H9 (cell line): ENCODE results near the gene FMNL3. TPM values are rescaled to one million over a fixed set of nuclear protein-coding genes. Genes with fewer than 3 reads are reported as not detected.
"Not testable (repeated sequence)": the region's sequence is repeated elsewhere in the genome, so short reads cannot be mapped to it uniquely, and the experiment has no call there.

ENCODE experiments used
- DNase-seq: peaks from one replicate; pipeline ENCODE4 v3.0.0-alpha.2; 2017
- H2AFZ ChIP-seq: one replicate; pipeline ENCODE4 v1.6.1; 2013; ENCODE audit warnings: mild to moderate bottlenecking, low read length, control low read depth, moderate library complexity
- H2AK5ac ChIP-seq: 2 replicates; pipeline ENCODE4 v1.6.1; 2013; ENCODE audit warnings: low read length, control low read depth, mixed read lengths; ENCODE audit not compliant: insufficient read length
- H2BK120ac ChIP-seq: one replicate; pipeline ENCODE4 v1.6.1; 2013; ENCODE audit warnings: low read depth, mild to moderate bottlenecking, low read length, control low read depth, inconsistent platforms; ENCODE audit not compliant: poor library complexity, severe bottlenecking
- H2BK12ac ChIP-seq: 2 replicates; pipeline ENCODE4 v1.6.1; 2013; ENCODE audit warnings: low read length, control low read depth, mixed read lengths, low read depth; ENCODE audit not compliant: insufficient read length
- H2BK15ac ChIP-seq: 2 replicates; pipeline ENCODE4 v1.6.1; 2013; ENCODE audit warnings: low read depth, low read length, control low read depth
- H2BK20ac ChIP-seq: one replicate; pipeline ENCODE4 v1.6.1; 2013; ENCODE audit warnings: low read depth, mild to moderate bottlenecking, low read length, control low read depth, inconsistent platforms; ENCODE audit not compliant: poor library complexity, severe bottlenecking
- H2BK5ac ChIP-seq: 2 replicates; pipeline ENCODE4 v1.6.1; 2013; ENCODE audit warnings: low read length, control low read depth, mixed read lengths; ENCODE audit not compliant: insufficient read length
- H3K14ac ChIP-seq: 2 replicates; pipeline ENCODE4 v1.6.1; 2013; ENCODE audit warnings: low read length, control low read depth; ENCODE audit not compliant: insufficient read depth
- H3K18ac ChIP-seq: 2 replicates; pipeline ENCODE4 v1.6.1; 2013; ENCODE audit warnings: low read depth, mild to moderate bottlenecking, mixed read lengths, low read length, control low read depth; ENCODE audit not compliant: insufficient read length
- H3K23ac ChIP-seq: 2 replicates; pipeline ENCODE4 v1.6.1; 2013; ENCODE audit warnings: low read length, control low read depth, mixed read lengths, low read depth; ENCODE audit not compliant: insufficient read length
- H3K23me2 ChIP-seq: 2 replicates; pipeline ENCODE4 v1.6.1; 2013; ENCODE audit warnings: low read depth, mild to moderate bottlenecking, mixed read lengths, low read length, control low read depth; ENCODE audit not compliant: insufficient read length, poor library complexity, severe bottlenecking
- H3K27ac ChIP-seq: 2 replicates; pipeline ENCODE4 v1.5.1; 2013; ENCODE audit warnings: low read length, control low read depth, mixed read lengths, low read depth; ENCODE audit not compliant: insufficient read length
- H3K27me3 ChIP-seq: 2 replicates; pipeline ENCODE4 v1.6.1; 2013; ENCODE audit warnings: low read length, control low read depth, inconsistent platforms; ENCODE audit not compliant: insufficient read depth
- H3K4ac ChIP-seq: 2 replicates; pipeline ENCODE4 v1.6.1; 2013; ENCODE audit warnings: low read depth, mild to moderate bottlenecking, control low read depth, inconsistent platforms, low read length, moderate library complexity
- H3K4me1 ChIP-seq: 2 replicates; pipeline ENCODE4 v1.6.1; 2013; ENCODE audit warnings: low read length, control low read depth, inconsistent platforms; ENCODE audit not compliant: insufficient read depth
- H3K4me2 ChIP-seq: 2 replicates; pipeline ENCODE4 v1.6.1; 2013; ENCODE audit warnings: low read length, control low read depth, mixed read lengths; ENCODE audit not compliant: insufficient read length, insufficient read depth
- H3K56ac ChIP-seq: 2 replicates; pipeline ENCODE4 v1.6.1; 2013; ENCODE audit warnings: low read depth, mild to moderate bottlenecking, mixed read lengths, low read length, control low read depth; ENCODE audit not compliant: insufficient read length
- H3K79me1 ChIP-seq: 2 replicates; pipeline ENCODE4 v1.6.1; 2013; ENCODE audit warnings: low read depth, mild to moderate bottlenecking, moderate library complexity, low read length, control low read depth, inconsistent platforms; ENCODE audit not compliant: insufficient read depth, poor library complexity, severe bottlenecking
- H3K79me2 ChIP-seq: 2 replicates; pipeline ENCODE4 v1.6.1; 2013; ENCODE audit warnings: low read length, control low read depth, inconsistent platforms; ENCODE audit not compliant: insufficient read depth
- H3K9ac ChIP-seq: 2 replicates; pipeline ENCODE4 v1.6.1; 2013; ENCODE audit warnings: low read length, control low read depth, mixed read lengths; ENCODE audit not compliant: insufficient read length; ENCODE audit errors: extremely low read depth
- H3K9me3 ChIP-seq: one replicate; pipeline ENCODE4 v1.6.1; 2013; ENCODE audit warnings: low read depth, low read length, inconsistent platforms; ENCODE audit not compliant: control insufficient read depth
- H3T11ph ChIP-seq: one replicate; pipeline ENCODE4 v1.6.1; 2013; ENCODE audit warnings: mild to moderate bottlenecking, low read length, control low read depth, inconsistent platforms
- H4K20me1 ChIP-seq: one replicate; pipeline ENCODE4 v1.6.1; 2013; ENCODE audit not compliant: control insufficient read depth, insufficient read length, insufficient read depth
- H4K5ac ChIP-seq: 2 replicates; pipeline ENCODE4 v1.6.1; 2013; ENCODE audit warnings: low read depth, mild to moderate bottlenecking, mixed read lengths, low read length, control low read depth; ENCODE audit not compliant: insufficient read length
- H4K8ac ChIP-seq: replicated peaks from 2 replicates; pipeline ENCODE4 v1.6.1; 2013; ENCODE audit warnings: low read length, control low read depth, mixed read lengths, low read depth; ENCODE audit not compliant: insufficient read length
- H4K91ac ChIP-seq: 2 replicates; pipeline ENCODE4 v1.6.1; 2013; ENCODE audit warnings: low read depth, mild to moderate bottlenecking, moderate library complexity, mixed read lengths, low read length, control low read depth; ENCODE audit not compliant: insufficient read length
- H3K27ac Mint-ChIP-seq, 3 experiments: 2 replicates in 2 of 3; 3 replicates in 1 of 3; pipeline ENCODE4 v1.8.0; 2020 to 2021; ENCODE audit warnings: mixed read lengths in 3 of 3, mild to moderate bottlenecking in 1 of 3, moderate library complexity in 1 of 3
- H3K27me3 Mint-ChIP-seq: 2 replicates; pipeline ENCODE4 v1.8.0; 2021; ENCODE audit warnings: low read depth, mild to moderate bottlenecking, moderate library complexity, mixed read lengths
- H3K36me3 Mint-ChIP-seq, 3 experiments: 2 replicates in 2 of 3; 3 replicates in 1 of 3; pipeline ENCODE4 v1.8.0; 2020 to 2021; ENCODE audit warnings: low read depth in 3 of 3, mixed read lengths in 3 of 3; ENCODE audit not compliant: insufficient read depth in 1 of 3
- H3K4me1 Mint-ChIP-seq, 2 experiments: 2 replicates each; pipeline ENCODE4 v1.8.0; 2020; ENCODE audit warnings: mixed read lengths in 2 of 2
- H3K4me3 Mint-ChIP-seq, 2 experiments: 2 replicates in 1 of 2; 3 replicates in 1 of 2; pipeline ENCODE4 v1.8.0; 2020 to 2021; ENCODE audit warnings: mild to moderate bottlenecking in 2 of 2, mixed read lengths in 2 of 2, moderate library complexity in 1 of 2
- H3K9me3 Mint-ChIP-seq, 2 experiments: 2 replicates in 1 of 2; 3 replicates in 1 of 2; pipeline ENCODE4 v1.8.0; 2020; ENCODE audit warnings: mild to moderate bottlenecking in 2 of 2, mixed read lengths in 2 of 2, moderate library complexity in 1 of 2
- WGBS: extraction: QIAGEN DNeasy Blood & Tissue Kit; methylation state at CpG from one replicate; pipeline ENCODE4 v1.1.7; 2013; ENCODE audit warnings: missing lambda C conversion rate, low lambda C conversion rate, mixed read lengths; ENCODE audit not compliant: insufficient read length; ENCODE audit errors: extremely low coverage; 5-methylcytosine and 5-hydroxymethylcytosine counted together
- total RNA-seq: library from RNA; stranded (reverse); gene quantifications from 2 replicates; pipeline ENCODE4 v1.2.1, GENCODE V29; 2021
- TF ChIP-seq, protein P1 (sequence below): fragments of 200-600 bp; sonication (generic); conservative IDR thresholded peaks from 3 replicates; pipeline ENCODE4 v1.8.0; 2021; ENCODE audit warnings: antibody characterized with exemption, mild to moderate bottlenecking

The FMNL3 gene
- total RNA-seq, 1 experiment from 2014 or later, result 22.8 TPM

- no peak overlapping the region for H2BK15ac ChIP-seq
- no peak overlapping the region for H2BK12ac ChIP-seq
- no peaks in the 10 kb centered on the region; a peak in 1 of 5 replicates for H3K9me3 Mint-ChIP-seq
- H3K23me2 ChIP-seq, result no peaks in the 10 kb centered on the region
- no peak overlapping the region for H4K5ac ChIP-seq
- no peaks in the 10 kb centered on the region; the same call in 1 of the 2 replicates for H3K4me1 ChIP-seq
- H3K4me2 ChIP-seq, result no peak overlapping the region
- H2BK20ac ChIP-seq, result no peak overlapping the region
- no CpG with 5 or more reads among the region's 2 CpGs for WGBS
- H2AFZ ChIP-seq, result no peak overlapping the region
- H3T11ph ChIP-seq, result no peak overlapping the region
- peaks cover 29% of the 10 kb centered on the region for H3K27me3 Mint-ChIP-seq
- H3K79me2 ChIP-seq, result no peaks in the 10 kb centered on the region
- no peak overlapping the region for H3K56ac ChIP-seq
- H2BK5ac ChIP-seq, result no peak overlapping the region
- no peaks in the 10 kb centered on the region for H3K27me3 ChIP-seq
- H3K27ac ChIP-seq, result no peak overlapping the region
- no peaks in the 10 kb centered on the region for H3K9me3 ChIP-seq
- H4K8ac ChIP-seq, result no peak overlapping the region
- H3K23ac ChIP-seq, result no peak overlapping the region
- H3K36me3 Mint-ChIP-seq, result no peaks in the 10 kb centered on the region
- H4K91ac ChIP-seq, result no peak overlapping the region
- H3K27ac Mint-ChIP-seq, result no peak overlapping the region
- no peak overlapping the region for H3K9ac ChIP-seq
- no peak overlapping the region for H3K18ac ChIP-seq
- no peak overlapping the region for H3K4ac ChIP-seq
- H2BK120ac ChIP-seq, result no peak overlapping the region
- TF ChIP-seq, protein P1, sequence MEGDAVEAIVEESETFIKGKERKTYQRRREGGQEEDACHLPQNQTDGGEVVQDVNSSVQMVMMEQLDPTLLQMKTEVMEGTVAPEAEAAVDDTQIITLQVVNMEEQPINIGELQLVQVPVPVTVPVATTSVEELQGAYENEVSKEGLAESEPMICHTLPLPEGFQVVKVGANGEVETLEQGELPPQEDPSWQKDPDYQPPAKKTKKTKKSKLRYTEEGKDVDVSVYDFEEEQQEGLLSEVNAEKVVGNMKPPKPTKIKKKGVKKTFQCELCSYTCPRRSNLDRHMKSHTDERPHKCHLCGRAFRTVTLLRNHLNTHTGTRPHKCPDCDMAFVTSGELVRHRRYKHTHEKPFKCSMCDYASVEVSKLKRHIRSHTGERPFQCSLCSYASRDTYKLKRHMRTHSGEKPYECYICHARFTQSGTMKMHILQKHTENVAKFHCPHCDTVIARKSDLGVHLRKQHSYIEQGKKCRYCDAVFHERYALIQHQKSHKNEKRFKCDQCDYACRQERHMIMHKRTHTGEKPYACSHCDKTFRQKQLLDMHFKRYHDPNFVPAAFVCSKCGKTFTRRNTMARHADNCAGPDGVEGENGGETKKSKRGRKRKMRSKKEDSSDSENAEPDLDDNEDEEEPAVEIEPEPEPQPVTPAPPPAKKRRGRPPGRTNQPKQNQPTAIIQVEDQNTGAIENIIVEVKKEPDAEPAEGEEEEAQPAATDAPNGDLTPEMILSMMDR, result no peak
- DNase-seq, result no peak
- H3K14ac ChIP-seq, result no peak overlapping the region
- no peaks in the 10 kb centered on the region for H4K20me1 ChIP-seq
- no peak overlapping the region for H3K4me3 Mint-ChIP-seq
- no peaks in the 10 kb centered on the region for H3K79me1 ChIP-seq
- H2AK5ac ChIP-seq, result no peak overlapping the region
- no peaks in the 10 kb centered on the region for H3K4me1 Mint-ChIP-seq
Observed at GRCh38 chr12:49716553-49716952, 9.3 kb upstream of the FMNL3 start.

GRCh38 chr12:49713952-49714351 lies 6.7 kb upstream of the FMNL3 start:
- not testable (repeated sequence) for H2BK12ac ChIP-seq, H3K9ac ChIP-seq, H3K4me2 ChIP-seq, H3K9me3 ChIP-seq, H3K56ac ChIP-seq, H3K79me1 ChIP-seq, H2BK5ac ChIP-seq, H3K9me3 Mint-ChIP-seq, H3K79me2 ChIP-seq, H3K27ac ChIP-seq, H4K91ac ChIP-seq, H2AFZ ChIP-seq, H3K14ac ChIP-seq, H3K23me2 ChIP-seq, H2BK20ac ChIP-seq, H3K23ac ChIP-seq, H2BK15ac ChIP-seq, DNase-seq, H3K27me3 ChIP-seq, H3K27ac Mint-ChIP-seq, H3K4me3 Mint-ChIP-seq, H3K18ac ChIP-seq, H3T11ph ChIP-seq, H3K4me1 Mint-ChIP-seq, H3K4ac ChIP-seq, H2BK120ac ChIP-seq, H3K4me1 ChIP-seq, H4K8ac ChIP-seq, H3K36me3 Mint-ChIP-seq, H2AK5ac ChIP-seq, H4K20me1 ChIP-seq, H4K5ac ChIP-seq
- WGBS, result no CpG with 5 or more reads among the region's 3 CpGs
- peaks cover 37% of the 10 kb centered on the region for H3K27me3 Mint-ChIP-seq
